ENCODE measurements around the gene ITPR2. TPM values are rescaled to one million over a fixed set of nuclear protein-coding genes. Genes with fewer than 3 reads are reported as not detected.
"Not testable (repeated sequence)": the region's sequence is repeated elsewhere in the genome, so short reads cannot be mapped to it uniquely, and the experiment has no call there.

ITPR2 gene
- polyA plus RNA-seq, 3 donors: 14.9 to 18.2 (median 15.1) TPM

GRCh38 chr12:26853303-26854030 is 20.5 kb upstream of the ITPR2 start:
- DNase-seq (ENCODE audit: extremely low read depth in 1 of 11, low read depth in 9 of 11, low spot score in 4 of 11): peak in 3 of 11 donors; percentile 29 to 50 (median 40)

DNA sequence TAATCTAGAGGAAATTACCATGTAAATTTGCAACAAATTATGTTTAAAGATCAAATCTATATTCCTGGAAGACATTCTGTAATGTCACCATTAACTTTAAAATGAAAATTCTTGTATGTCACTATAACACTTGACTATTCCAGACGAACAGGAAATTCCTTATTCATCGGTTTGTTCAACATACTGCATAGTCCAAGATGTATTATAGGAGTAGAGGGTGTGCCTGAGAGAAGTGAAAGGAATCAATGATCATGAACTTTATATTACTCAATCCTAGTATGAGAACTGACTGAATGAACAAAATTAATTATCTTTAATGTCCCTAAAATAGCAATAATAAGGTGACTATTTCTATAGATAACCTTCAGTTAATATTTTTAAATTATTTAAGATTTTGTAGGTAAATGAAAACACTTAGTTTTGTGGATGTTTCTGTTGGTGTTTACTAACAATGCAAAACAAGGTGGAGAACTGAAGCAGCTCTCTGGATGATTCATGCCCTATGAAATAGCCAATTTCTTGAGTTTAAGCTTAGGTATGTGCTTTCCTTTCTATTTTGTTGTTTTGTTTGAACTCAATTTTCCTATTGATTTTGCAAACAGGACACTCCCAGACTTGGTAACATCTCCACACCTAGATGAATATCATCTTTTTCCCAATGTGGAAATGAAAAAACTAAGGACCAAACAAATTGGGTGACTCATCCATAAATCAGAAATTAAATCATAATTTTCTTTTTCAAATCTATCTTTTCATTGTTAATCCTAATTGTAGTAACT is 18.2 kb upstream of the ITPR2 start:
- no peak for DNase-seq (ENCODE audit: extremely low read depth in 1 of 11, low read depth in 9 of 11, low spot score in 4 of 11)

GRCh38 chr12:26848156-26848825 is 15.3 kb upstream of the ITPR2 start:
- DNase-seq (ENCODE audit: extremely low read depth in 1 of 11, low read depth in 9 of 11, low spot score in 4 of 11): no peak

DNA sequence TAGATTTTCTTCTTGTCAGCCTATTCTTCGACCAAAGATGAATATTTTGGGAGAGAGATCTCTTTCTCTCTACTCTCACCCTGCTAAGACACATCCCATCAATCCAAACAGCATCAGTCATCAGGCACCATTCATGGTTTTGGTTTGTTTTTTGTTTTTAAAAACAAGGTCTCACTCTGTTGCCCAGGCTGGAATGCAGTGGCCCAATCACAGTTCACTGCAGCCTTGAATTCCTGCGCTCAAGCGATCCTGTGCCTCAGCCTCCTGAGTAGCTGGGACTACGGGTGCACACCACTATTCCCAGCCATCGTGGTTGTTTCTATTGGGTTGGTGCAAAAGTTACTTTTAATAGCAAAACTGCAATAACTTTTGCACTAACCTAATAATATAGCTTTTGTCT is 14.4 kb upstream of the ITPR2 start:
- DNase-seq (ENCODE audit: extremely low read depth in 1 of 11, low read depth in 9 of 11, low spot score in 4 of 11): no peak

DNA sequence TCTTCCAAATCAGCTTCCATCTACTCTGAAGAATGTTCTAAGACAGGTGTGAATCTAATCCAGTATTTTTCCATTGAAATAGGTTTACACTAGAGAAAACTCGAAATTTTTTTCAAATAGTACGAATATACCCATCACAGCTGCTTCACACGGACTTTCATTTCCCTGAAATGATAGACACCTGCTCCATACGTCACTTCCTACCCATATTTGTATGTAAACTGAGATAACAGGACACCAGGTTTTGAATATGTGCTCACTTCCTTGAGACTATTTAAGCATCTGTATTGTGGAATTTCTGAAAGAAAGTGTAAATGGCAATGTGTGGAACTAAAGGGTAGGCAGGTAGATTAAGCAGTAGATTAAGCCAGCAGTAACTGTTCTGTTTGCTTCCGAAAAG is 13.4 kb upstream of the ITPR2 start:
- no peak for DNase-seq (ENCODE audit: extremely low read depth in 1 of 11, low read depth in 9 of 11, low spot score in 4 of 11)

GRCh38 chr12:26845984-26846383 is 13.0 kb upstream of the ITPR2 start:
- no peak for DNase-seq (ENCODE audit: extremely low read depth in 1 of 11, low read depth in 9 of 11, low spot score in 4 of 11)

GRCh38 chr12:26845057-26845666 is 12.2 kb upstream of the ITPR2 start:
- DNase-seq (ENCODE audit: extremely low read depth in 1 of 11, low read depth in 9 of 11, low spot score in 4 of 11): peak in 1 of 11 donors; percentile 31

DNA sequence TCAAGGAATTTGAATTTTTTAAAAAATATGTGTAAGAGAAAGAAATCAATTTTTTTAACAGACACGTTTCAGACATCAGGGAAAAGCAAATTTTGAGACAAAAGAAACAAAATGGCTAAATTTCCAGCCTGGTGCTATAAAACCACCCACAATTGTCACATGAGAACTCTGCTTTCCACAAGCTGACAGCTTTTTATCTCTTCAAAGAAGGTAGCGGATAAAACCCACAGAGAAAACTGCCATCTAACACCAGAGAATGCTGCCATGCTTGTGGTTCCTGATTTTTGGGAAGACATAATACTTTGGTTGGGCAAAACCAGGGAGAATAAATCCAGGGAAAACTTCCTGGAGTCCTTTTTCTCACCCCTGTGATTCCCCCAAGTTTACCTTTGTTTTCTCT is 10.3 kb upstream of the ITPR2 start:
- no peak for DNase-seq (ENCODE audit: extremely low read depth in 1 of 11, low read depth in 9 of 11, low spot score in 4 of 11)

- DNase-seq (ENCODE audit: extremely low read depth in 1 of 11, low read depth in 9 of 11, low spot score in 4 of 11): no peak
Observed at GRCh38 chr12:26841085-26841484, 8.1 kb upstream of the ITPR2 start.

DNA sequence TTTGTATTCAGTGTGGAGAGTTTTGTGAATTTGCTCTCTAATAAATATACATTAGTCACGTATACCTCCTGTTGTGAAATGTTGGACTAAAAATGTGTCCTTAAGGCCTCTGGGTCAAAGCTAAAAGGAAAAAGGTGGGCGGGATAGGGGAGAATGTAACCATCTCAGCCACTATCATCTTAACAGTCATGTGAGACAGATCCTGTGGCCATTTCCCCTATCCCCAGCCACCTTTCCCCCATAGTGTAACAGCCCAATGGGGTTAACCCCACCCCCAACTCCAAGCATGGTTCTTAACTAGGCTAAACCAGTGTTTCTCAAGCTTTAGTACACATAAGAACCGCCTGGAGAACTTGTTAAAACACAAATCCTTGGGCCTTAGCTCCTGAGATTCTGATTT is 6.5 kb upstream of the ITPR2 start:
- no peak for DNase-seq (ENCODE audit: extremely low read depth in 1 of 11, low read depth in 9 of 11, low spot score in 4 of 11)

- no peak for DNase-seq (ENCODE audit: extremely low read depth in 1 of 11, low read depth in 9 of 11, low spot score in 4 of 11)
Observed at GRCh38 chr12:26838888-26839416, 6.0 kb upstream of the ITPR2 start.

- no peak for DNase-seq (ENCODE audit: extremely low read depth in 1 of 11, low read depth in 9 of 11, low spot score in 4 of 11)
Observed at GRCh38 chr12:26836201-26836600, 3.2 kb upstream of the ITPR2 start.

- not testable (repeated sequence) for DNase-seq (ENCODE audit: extremely low read depth in 1 of 11, low read depth in 9 of 11, low spot score in 4 of 11)
Observed at GRCh38 chr12:26834503-26835060, 1.6 kb upstream of the ITPR2 start.

DNA sequence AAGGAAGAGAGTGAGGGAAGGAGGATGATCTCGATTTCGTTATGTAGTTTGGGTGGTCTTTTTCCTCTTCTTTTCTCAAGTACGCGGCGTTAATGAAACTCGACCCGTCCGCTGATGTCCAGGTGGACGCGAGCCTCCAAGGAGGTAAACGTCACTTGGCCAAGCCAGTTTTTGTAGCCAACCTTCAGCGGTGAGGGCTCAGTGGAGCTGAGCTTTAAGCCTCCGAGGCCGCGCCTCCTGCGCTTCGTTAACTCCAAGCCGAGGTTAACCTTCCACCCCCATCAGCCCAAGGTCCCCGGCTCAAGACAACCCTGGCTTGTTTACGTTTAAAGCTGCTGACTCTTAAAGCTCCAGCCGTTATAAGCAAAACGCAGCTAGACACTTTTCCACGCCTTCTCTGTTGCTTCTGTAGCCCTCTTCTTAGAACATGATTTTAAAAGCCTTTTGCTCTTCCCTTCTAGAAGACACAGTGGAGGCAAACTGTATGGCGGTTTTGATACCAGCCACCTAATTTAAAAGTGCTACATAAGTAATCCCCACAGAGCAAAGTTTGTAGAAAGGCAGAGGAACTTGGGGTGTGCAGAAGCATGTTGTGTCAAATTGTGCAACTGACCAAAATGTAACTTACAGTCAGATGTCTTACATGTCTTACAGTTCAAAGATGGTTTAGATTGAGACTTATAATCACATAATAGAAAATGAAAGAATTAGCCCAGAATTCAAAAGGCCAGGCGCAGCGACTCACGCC is 923 bp upstream of the ITPR2 start:
- peak in 10 of 11 donors; percentile 37 to 64 (median 50) for DNase-seq (ENCODE audit: extremely low read depth in 1 of 11, low read depth in 9 of 11, low spot score in 4 of 11)

GRCh38 chr12:26831951-26832821 is 808 bp downstream of the ITPR2 start:
- peak in 10 of 11 donors; percentile 33 to 61 (median 44) for DNase-seq (ENCODE audit: extremely low read depth in 1 of 11, low read depth in 9 of 11, low spot score in 4 of 11)

DNA sequence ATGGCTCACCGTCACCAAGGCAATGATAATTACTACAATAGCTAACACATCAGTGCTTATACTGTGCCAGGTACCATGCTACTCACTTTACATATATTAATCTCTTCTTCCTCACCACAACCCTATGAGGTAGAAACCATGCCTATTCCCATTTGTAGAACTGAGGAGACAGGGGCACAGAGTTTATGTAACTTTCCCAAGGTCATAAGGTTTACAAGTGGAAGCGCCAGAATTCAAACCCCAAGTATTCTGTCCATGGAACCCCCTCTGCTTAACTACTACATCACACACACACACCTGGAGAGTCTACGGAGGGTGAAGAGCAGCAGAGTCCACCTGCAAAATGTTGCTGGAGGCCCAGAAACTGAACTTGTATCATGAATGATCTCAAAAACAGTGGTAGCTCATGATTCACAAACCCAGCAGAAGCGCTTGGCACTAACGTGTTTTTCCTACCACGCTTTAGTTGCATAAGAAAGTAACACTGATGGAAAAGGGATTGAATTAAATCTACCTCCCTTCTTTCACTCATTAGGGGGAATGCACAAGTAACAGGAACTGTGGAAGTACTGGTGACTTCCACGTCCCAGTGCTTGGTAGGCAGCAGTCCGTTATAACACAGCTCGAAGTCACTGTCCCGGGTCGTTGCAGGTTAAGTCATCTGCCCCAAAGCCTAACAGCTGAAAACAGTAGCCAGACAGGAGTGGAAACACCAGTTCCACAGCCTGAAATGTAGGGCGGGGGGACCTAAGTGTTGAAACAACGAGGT is 2.0 kb downstream of the ITPR2 start:
- DNase-seq (ENCODE audit: extremely low read depth in 1 of 11, low read depth in 9 of 11, low spot score in 4 of 11): no peak

DNA sequence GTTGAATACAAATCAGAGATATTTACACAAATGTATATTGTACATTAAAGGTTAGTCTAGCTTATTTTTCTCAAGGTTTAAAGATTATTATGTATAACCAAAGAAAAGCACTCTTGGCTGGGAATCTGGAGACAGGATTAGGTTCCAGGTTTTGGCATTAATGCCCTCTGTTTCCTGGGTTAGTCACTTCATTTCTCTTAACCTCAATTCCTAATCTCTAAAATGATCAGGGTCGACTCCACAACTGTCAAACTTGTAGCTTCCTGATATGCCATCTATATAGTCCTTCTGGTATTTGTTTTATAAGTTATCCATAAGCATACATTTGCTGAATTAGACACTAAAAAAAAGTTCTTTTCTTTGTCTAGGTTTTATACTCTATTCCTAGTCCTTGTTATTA is 2.6 kb downstream of the ITPR2 start:
- DNase-seq (ENCODE audit: extremely low read depth in 1 of 11, low read depth in 9 of 11, low spot score in 4 of 11): no peak
